IMR-90 (cell line): Measurements from ENCODE around the gene TRMT1. TPM values are rescaled to one million over a fixed set of nuclear protein-coding genes. Genes with fewer than 3 reads are reported as not detected.
A peak's percentile ranks its signal among the peaks of the same experiment; 100 is the strongest.

Experiments used
- ATAC-seq: fragments of 200-7000 bp; cut with Tn5 transposase; 2 replicates; pipeline ENCODE4 v1.9.1; 2020; ENCODE audit warnings: low read depth, mild to moderate bottlenecking, moderate library complexity
- BruUV-seq: library from RNA; stranded (reverse); fragments of 400-500 nt; replicated peaks from 2 replicates; lab custom pipeline; 2021; lab: Mats Ljungman, UMichigan
- CTCF ChIA-PET: fragments of 300-600 bp; formaldehyde crosslinking; extraction: SDS; loops from one replicate; lab custom pipeline; 2021; ENCODE audit warnings: antibody characterized with exemption; lab: Yijun Ruan, JAX
- POLR2A ChIA-PET: fragments of 300-600 bp; sonication (Branson Sonifier 250); formaldehyde crosslinking; loops from one replicate; lab custom pipeline; 2022; ENCODE audit warnings: antibody characterized with exemption; ENCODE audit not compliant: unreplicated experiment; lab: Charles Lee
- DNase-seq: peaks from one replicate; pipeline ENCODE4 v3.0.0; 2013
- H2AFZ ChIP-seq: replicated peaks from 2 replicates; pipeline ENCODE3; 2013; ENCODE audit warnings: low read length, mild to moderate bottlenecking; ENCODE audit not compliant: poor library complexity
- H2AK5ac ChIP-seq: 2 replicates; pipeline ENCODE4 v1.6.1; 2013; ENCODE audit warnings: low read depth, low read length, inconsistent platforms
- H2AK9ac ChIP-seq: replicated peaks from 2 replicates; pipeline ENCODE3; 2013; ENCODE audit warnings: mild to moderate bottlenecking, low read depth, low read length, moderate library complexity; ENCODE audit not compliant: poor library complexity
- H2BK120ac ChIP-seq: 2 replicates; pipeline ENCODE4 v1.6.1; 2013; ENCODE audit warnings: low read depth, low read length, inconsistent platforms
- H2BK15ac ChIP-seq: 3 replicates; pipeline ENCODE4 v1.6.1; 2013; ENCODE audit warnings: low read depth, low read length, inconsistent platforms
- H2BK20ac ChIP-seq: 2 replicates; pipeline ENCODE4 v1.6.1; 2013; ENCODE audit warnings: low read depth, mild to moderate bottlenecking, inconsistent platforms, low read length, moderate library complexity
- H2BK5ac ChIP-seq: 2 replicates; pipeline ENCODE4 v1.6.1; 2013; ENCODE audit warnings: mild to moderate bottlenecking, low read depth, low read length, inconsistent platforms; ENCODE audit not compliant: poor library complexity, severe bottlenecking
- H3K14ac ChIP-seq: replicated peaks from 2 replicates; pipeline ENCODE4 v1.6.1; 2013; ENCODE audit warnings: low read depth, low read length, inconsistent platforms
- H3K18ac ChIP-seq: 2 replicates; pipeline ENCODE4 v1.6.1; 2013; ENCODE audit warnings: low read depth, low read length, control low read depth
- H3K23ac ChIP-seq: 2 replicates; pipeline ENCODE4 v1.6.1; 2013; ENCODE audit warnings: low read depth, low read length, inconsistent platforms
- H3K27ac ChIP-seq: 2 replicates; pipeline ENCODE4 v1.5.1; 2013; ENCODE audit warnings: mild to moderate bottlenecking, control low read depth, low read length; ENCODE audit not compliant: insufficient read depth
- H3K27me3 ChIP-seq: 2 replicates; pipeline ENCODE4 v1.6.1; 2013; ENCODE audit warnings: low read length; ENCODE audit not compliant: control insufficient read depth, insufficient read depth
- H3K36me3 ChIP-seq: 2 replicates; pipeline ENCODE4 v1.6.1; 2013; ENCODE audit warnings: low read length, mixed read lengths; ENCODE audit not compliant: control insufficient read depth, insufficient read depth
- H3K4ac ChIP-seq: 2 replicates; pipeline ENCODE4 v1.6.1; 2013; ENCODE audit warnings: low read depth, low read length, inconsistent platforms
- H3K4me1 ChIP-seq: 2 replicates; pipeline ENCODE4 v1.6.1; 2013; ENCODE audit warnings: low read length, mixed read lengths; ENCODE audit not compliant: control insufficient read depth, insufficient read depth
- H3K4me2 ChIP-seq: 2 replicates; pipeline ENCODE4 v1.6.1; 2013; ENCODE audit warnings: low read depth, mild to moderate bottlenecking, control low read depth, low read length, moderate library complexity
- H3K4me3 ChIP-seq: 2 replicates; pipeline ENCODE4 v1.5.1; 2013; ENCODE audit warnings: low read depth, mild to moderate bottlenecking, control low read depth, low read length, moderate library complexity; ENCODE audit not compliant: insufficient read depth
- H3K56ac ChIP-seq: 2 replicates; pipeline ENCODE4 v1.6.1; 2013; ENCODE audit warnings: low read length, inconsistent platforms; ENCODE audit not compliant: insufficient read depth; ENCODE audit errors: extremely low read depth
- H3K79me1 ChIP-seq, 2 experiments: 2 replicates each; pipeline ENCODE4 v1.6.1; 2013; ENCODE audit warnings: low read length in 2 of 2, inconsistent platforms in 1 of 2, low read depth in 1 of 2
- H3K9ac ChIP-seq: 2 replicates; pipeline ENCODE4 v1.6.1; 2013; ENCODE audit warnings: low read depth, low read length, control low read depth
- H3K9me1 ChIP-seq: 2 replicates; pipeline ENCODE4 v1.6.1; 2013; ENCODE audit warnings: low read length, inconsistent platforms; ENCODE audit not compliant: insufficient read depth
- H3K9me3 ChIP-seq: 2 replicates; pipeline ENCODE4 v1.6.1; 2013; ENCODE audit warnings: low read length; ENCODE audit not compliant: control insufficient read depth, insufficient read depth
- H4K20me1 ChIP-seq: 2 replicates; pipeline ENCODE4 v1.6.1; 2013; ENCODE audit warnings: low read length, inconsistent platforms; ENCODE audit not compliant: insufficient read depth
- H4K5ac ChIP-seq: 2 replicates; pipeline ENCODE4 v1.6.1; 2013; ENCODE audit warnings: mild to moderate bottlenecking, low read depth, low read length, control low read depth
- H4K8ac ChIP-seq, 2 experiments: 2 replicates each; pipeline ENCODE4 v1.6.1; 2013; ENCODE audit warnings: low read depth in 2 of 2, low read length in 2 of 2, control low read depth in 1 of 2, inconsistent platforms in 1 of 2
- H4K91ac ChIP-seq: 2 replicates; pipeline ENCODE4 v1.6.1; 2013; ENCODE audit warnings: low read depth, low read length, inconsistent platforms; ENCODE audit not compliant: insufficient read depth
- BHLHE40 ChIP-seq: fragments of 150-350 bp; IDR thresholded peaks from 2 replicates; pipeline ENCODE4 v1.6.1; 2016; ENCODE audit warnings: mild to moderate bottlenecking, low read depth, low read length
- CHD1 ChIP-seq: IDR thresholded peaks from 2 replicates; pipeline ENCODE4 v1.6.1; 2012; ENCODE audit warnings: low read depth, low read length, improper control_type of control experiment
- FOS ChIP-seq: fragments of 150-350 bp; IDR thresholded peaks from 2 replicates; pipeline ENCODE4 v1.6.1; 2016; ENCODE audit warnings: low read depth, low read length
- MAZ ChIP-seq: IDR thresholded peaks from 2 replicates; pipeline ENCODE4 v1.6.1; 2012; ENCODE audit warnings: low read depth, mild to moderate bottlenecking, low read length, improper control_type of control experiment, moderate library complexity, borderline replicate concordance
- NFE2L2 ChIP-seq: fragments of 150-350 bp; IDR thresholded peaks from 2 replicates; pipeline ENCODE4 v1.6.1; 2016; ENCODE audit warnings: low read depth, mild to moderate bottlenecking, low read length
- POLR2A ChIP-seq: IDR thresholded peaks from 2 replicates; pipeline ENCODE4 v1.6.1; 2012; ENCODE audit warnings: mild to moderate bottlenecking, low read depth, low read length
- SMC3 ChIP-seq: fragments of 150-350 bp; IDR thresholded peaks from 2 replicates; pipeline ENCODE4 v1.6.1; 2016; ENCODE audit warnings: low read depth, mild to moderate bottlenecking, antibody characterized with exemption, low read length, moderate library complexity
- USF2 ChIP-seq: fragments of 150-350 bp; IDR thresholded peaks from 2 replicates; pipeline ENCODE4 v1.6.1; 2017; ENCODE audit warnings: mild to moderate bottlenecking, antibody characterized with exemption, low read length, low read depth
- WGBS, 2 experiments: methylation state at CpG; one replicate each; pipeline versions ENCODE4 v1.1.5 to v1.1.7; 2013; ENCODE audit warnings: missing lambda C conversion rate in 2 of 2; ENCODE audit not compliant: insufficient read length in 1 of 2; ENCODE audit errors: extremely low coverage in 2 of 2; 5-methylcytosine and 5-hydroxymethylcytosine counted together
- dilution Hi-C: fragments of 300-500 bp; cut with HindIII; formaldehyde crosslinking; loops from one replicate; pipeline ENCODE4 v1.14.3; 2018; ENCODE audit warnings: low sequenced_read_pairs; ENCODE audit not compliant: unreplicated experiment
- in situ Hi-C: fragments of 300-500 bp; cut with MboI; formaldehyde crosslinking; loops from 3 replicates; pipeline ENCODE4 v1.14.3; 2019; ENCODE audit warnings: low sequenced_read_pairs, inconsistent platforms, mixed read lengths
- intact Hi-C: fragments of 100-400 bp; cut with micrococcal nuclease; formaldehyde crosslinking; loops from 2 replicates; pipeline ENCODE4 v1.10.0; 2022
- polyA plus RNA-seq, 3 experiments: library from polyadenylated mRNA; depleted of rRNA; stranded (reverse); fragments of >200 nt; gene quantifications; 2 replicates each; pipeline ENCODE4 v1.2.3, GENCODE V29; 2012; ENCODE audit warnings: low replicate concordance in 1 of 3
- total RNA-seq: library from RNA; depleted of rRNA; stranded (reverse); fragments of >200 nt; gene quantifications from 2 replicates; pipeline ENCODE4 v1.2.3, GENCODE V29; 2012
- TF ChIP-seq, protein P1 (sequence below): conservative IDR thresholded peaks from 2 replicates; pipeline ENCODE4 v1.5.1; 2012; ENCODE audit warnings: mild to moderate bottlenecking, low read depth, low read length, improper control_type of control experiment

TRMT1 gene
- total and polyA plus RNA-seq, 2 of the 4 experiments (the other 2 are of a cell fraction): 28.3 to 56.0 TPM

GRCh38 chr19:13152974-13153568 lies 36.5 kb upstream of the TRMT1 start:
- Histone ChIP-seq H3K27me3 (no peaks in the 10 kb centered on the region), H3K4ac (peak overlapping the region; percentile 92), H3K9me3 (no peaks in the 10 kb centered on the region), H3K4me2 (peak overlapping the region; percentile 90), H2AK5ac (peak overlapping the region; percentile 81), H4K8ac (no peak overlapping the region), H3K4me3 (peak overlapping the region; percentile 82), H2AFZ (peak overlapping the region; percentile 73), H3K18ac (no peak overlapping the region; the same call in 1 of the 2 replicates), H3K56ac (peak overlapping the region; percentile 61; the same call in 1 of the 2 replicates), H2BK120ac (peak overlapping the region; percentile 0; the same call in 1 of the 2 replicates), H3K4me1 (peaks cover 17% of the 10 kb centered on the region), H4K5ac (no peak overlapping the region), H3K36me3 (peaks cover 2% of the 10 kb centered on the region; the same call in 1 of the 2 replicates), H4K91ac (peak overlapping the region; percentile 11; the same call in 1 of the 2 replicates), H4K20me1 (peaks cover 29% of the 10 kb centered on the region), H2BK15ac (no peak overlapping the region), H3K14ac (peak overlapping the region; percentile 99), H2BK20ac (no peak overlapping the region), H3K9me1 (peaks cover 4% of the 10 kb centered on the region; the same call in 1 of the 2 replicates), H2BK5ac (peak overlapping the region; percentile 88), H3K9ac (peak overlapping the region; percentile 99), H3K23ac (peak overlapping the region; percentile 72; the same call in 1 of the 2 replicates), H3K27ac (peak overlapping the region; percentile 81), H3K79me1 (peaks cover 2 to 47% of the 10 kb centered on the region in 2 experiments; a peak in 2 of 4 replicates), H2AK9ac (peak overlapping the region; percentile 93)
- dilution Hi-C loops: no loop called here
- peak; percentile 93 for DNase-seq
- ATAC-seq: peak; percentile 8
- ChIA-PET POLR2A (interaction anchor here (1.7 kb wide), 1 partner anchor 10 kb away, joined by 4 read pairs; no protein-coding TSS in a partner anchor), CTCF (interaction anchor here (1.5 kb wide), 1 partner anchor 10 kb away, joined by 3 read pairs; no protein-coding TSS in a partner anchor)
- intact Hi-C loops: loop anchor here (1.0 kb wide), 1 partner anchor 35 kb away; the partner anchor contains the start of gene NACC1
- TF ChIP-seq NFE2L2 (peak; percentile 42), CHD1 (peak; percentile 99), POLR2A (peak; percentile 100), USF2 (no peak; the same call in 1 of the 2 replicates), MAZ (peak; percentile 84), BHLHE40 (peak; percentile 69), FOS (peak; percentile 39; the same call in 1 of the 2 replicates), SMC3 (no peak)
- TF ChIP-seq, protein P1, sequence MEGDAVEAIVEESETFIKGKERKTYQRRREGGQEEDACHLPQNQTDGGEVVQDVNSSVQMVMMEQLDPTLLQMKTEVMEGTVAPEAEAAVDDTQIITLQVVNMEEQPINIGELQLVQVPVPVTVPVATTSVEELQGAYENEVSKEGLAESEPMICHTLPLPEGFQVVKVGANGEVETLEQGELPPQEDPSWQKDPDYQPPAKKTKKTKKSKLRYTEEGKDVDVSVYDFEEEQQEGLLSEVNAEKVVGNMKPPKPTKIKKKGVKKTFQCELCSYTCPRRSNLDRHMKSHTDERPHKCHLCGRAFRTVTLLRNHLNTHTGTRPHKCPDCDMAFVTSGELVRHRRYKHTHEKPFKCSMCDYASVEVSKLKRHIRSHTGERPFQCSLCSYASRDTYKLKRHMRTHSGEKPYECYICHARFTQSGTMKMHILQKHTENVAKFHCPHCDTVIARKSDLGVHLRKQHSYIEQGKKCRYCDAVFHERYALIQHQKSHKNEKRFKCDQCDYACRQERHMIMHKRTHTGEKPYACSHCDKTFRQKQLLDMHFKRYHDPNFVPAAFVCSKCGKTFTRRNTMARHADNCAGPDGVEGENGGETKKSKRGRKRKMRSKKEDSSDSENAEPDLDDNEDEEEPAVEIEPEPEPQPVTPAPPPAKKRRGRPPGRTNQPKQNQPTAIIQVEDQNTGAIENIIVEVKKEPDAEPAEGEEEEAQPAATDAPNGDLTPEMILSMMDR: peak; percentile 6; the same call in 1 of the 2 replicates
- in situ Hi-C loops: loop anchor here (10.0 kb wide), 1 partner anchor 692 kb away; no protein-coding TSS in a partner anchor
- WGBS, 2 experiments: 1% methylated on average over 35 of the region's 59 CpGs; no CpG with 5 or more reads in 1 of the 2 experiments
- TSS peak; percentile 94 for BruUV-seq
